Hindlimb muscle (tissue), 1 donor: ENCODE measurements around the gene MGAT3. TPM values are rescaled to one million over a fixed set of nuclear protein-coding genes. Genes with fewer than 3 reads are reported as not detected.
"Not testable (repeated sequence)": the region's sequence is repeated elsewhere in the genome, so short reads cannot be mapped to it uniquely, and the experiment has no call there.

ENCODE experiments used
- DNase-seq: peaks from one replicate; pipeline ENCODE4 v3.0.0-alpha.2; 2013
- polyA plus RNA-seq: library from polyadenylated mRNA; unstranded; fragments of 120-200 nt; gene quantifications from one replicate; pipeline ENCODE4 v1.2.1, GENCODE V29; 2013; ENCODE audit not compliant: insufficient read length

Gene MGAT3
- polyA plus RNA-seq, 1 donor = 4.1 TPM

DNA sequence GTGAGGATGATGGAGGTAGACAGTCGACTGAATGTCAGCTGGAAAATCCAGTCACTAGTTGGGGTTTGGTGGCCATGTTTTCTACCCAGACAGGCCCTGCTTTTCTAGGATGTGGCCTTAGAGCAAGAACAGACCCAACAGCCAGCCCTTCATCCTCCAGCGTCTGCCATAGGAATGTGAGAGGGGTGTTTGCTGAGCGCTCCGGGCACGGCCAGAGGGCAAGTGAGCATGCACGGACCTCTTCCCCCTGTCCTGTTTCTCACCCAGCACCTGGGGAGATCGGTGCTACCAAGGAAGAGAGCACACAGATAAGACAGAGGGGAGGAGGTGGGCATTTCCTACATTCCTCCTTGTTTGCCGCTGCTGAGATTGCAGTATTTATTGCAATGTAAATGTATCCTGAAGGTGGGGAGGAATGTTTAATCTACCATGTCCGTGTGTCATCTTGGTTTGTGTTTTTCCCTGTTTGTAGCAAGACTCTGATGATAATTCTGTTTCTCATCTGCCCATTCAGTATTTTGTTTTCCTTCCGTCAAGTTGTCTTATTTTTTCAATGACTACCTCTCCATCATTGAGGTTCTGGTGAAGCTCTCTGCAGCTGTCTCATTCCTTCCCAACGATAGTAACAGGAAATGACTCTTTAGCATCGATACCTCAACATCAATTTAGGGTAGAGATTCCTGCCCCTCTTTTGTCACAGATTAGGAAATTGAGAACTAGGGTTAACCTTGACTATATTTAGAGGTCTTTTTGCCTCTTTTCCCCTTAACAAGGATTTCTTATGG is 58.6 kb downstream of the MGAT3 start:
- no peak for DNase-seq

DNA sequence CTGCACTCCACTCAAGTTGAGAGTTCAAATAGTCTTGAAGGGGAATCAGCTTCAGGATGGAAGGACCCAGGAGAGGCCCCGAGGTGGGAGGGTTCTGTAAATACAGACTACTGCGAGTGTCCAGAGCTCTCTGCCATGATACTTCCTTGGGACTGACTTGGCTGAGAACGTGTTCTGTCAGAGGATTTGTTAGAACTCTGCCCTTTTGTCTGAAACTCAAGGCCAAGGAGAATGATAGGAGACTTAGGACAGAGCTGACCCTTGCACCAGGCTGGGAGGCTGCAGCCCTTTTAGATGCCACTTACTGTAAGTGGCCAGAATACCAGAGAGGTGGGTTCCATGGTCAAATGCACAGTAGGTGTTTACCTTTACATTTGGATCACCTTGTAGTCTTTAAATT is 60.7 kb downstream of the MGAT3 start:
- no peak for DNase-seq

DNA sequence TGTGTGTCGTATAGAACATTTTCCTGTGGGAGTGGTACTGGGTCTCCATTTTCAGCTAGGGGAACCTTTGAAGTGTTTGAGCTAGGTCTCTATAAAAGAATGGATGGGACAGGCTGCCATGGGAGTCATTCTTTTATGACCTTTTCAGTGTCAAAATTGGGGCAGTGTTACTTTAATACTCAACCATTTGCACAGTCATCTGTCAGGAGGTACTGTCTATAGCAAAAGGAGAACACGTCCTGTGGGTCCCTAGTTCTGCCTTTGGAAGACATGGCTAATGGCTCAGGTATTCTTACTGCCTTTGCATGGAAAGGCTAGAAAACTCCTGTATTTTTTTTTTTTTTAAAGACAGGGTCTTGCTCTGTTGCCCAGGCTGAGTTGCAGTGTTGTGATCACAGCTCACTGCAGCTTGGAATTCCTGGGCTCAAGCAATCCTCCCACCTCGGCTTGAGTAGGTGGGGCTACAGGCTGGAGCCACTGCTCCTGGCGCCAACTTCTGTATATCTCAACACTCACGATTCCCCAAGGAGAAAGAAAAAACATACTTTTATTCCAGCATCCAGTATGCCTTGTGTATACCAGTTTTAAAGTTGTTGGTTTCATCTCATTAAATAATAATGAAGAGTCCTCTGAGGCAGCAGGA is 61.5 kb downstream of the MGAT3 start:
- DNase-seq = no peak

DNA sequence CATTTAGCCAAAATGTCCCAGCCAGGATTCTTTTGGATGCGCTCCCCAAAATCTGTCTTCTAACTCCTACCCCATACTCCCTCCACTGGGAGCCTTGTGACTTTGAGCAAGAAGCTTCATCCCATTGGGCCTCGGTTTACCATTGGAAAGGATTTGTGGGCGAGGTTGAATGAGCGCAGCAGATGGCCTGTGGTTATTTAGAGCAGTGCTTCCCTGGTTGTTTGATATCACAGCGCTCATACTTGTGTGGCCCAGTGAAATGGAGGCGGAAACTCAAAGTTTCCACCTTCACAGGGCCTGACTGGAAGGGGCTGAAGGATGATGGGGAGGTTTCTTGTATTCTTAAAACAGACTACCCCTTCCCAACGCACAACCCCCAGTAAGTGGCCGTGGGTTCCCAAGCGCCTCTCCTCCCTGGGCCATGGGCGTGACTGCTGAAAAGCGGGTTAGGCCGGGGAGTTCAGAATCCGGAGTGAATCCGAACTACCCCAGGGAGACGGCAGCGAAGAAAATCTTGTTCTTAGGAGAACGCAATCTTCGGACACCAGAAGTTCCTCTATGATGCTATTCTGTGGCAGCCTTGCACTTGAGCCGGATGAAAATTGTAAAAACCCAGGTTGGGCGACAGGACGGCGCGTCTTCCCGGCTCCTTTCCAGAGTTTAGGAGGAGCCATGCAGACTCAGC is 62.3 kb downstream of the MGAT3 start:
- DNase-seq = peak; percentile 61

DNA sequence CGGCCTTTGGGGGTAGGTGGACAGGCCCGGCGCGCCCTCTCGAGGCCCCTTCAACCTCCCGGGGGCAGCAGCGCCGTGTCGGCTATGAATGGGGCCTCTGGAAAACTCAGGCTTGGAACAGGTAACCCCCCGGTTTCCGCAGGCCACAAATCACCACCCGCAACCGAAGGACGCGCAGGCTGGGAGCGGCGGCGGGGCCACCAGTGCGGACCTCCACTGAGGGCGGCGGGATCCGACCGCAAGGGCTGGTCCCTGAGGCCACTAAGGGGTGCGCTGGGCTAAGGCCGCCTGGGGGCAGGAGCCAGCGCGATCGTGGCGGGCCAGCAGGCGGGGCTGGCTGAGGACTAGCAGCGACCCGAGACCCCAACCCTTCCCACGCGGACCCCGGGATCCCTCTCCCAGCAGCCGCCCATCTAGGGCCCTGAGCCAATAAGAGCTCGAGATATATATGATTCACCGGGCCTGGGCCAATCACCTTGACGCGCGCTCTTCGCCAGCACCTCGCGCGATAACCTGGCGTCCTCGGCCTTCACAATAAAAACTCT is 62.9 kb downstream of the MGAT3 start:
- peak; percentile 100 for DNase-seq

DNA sequence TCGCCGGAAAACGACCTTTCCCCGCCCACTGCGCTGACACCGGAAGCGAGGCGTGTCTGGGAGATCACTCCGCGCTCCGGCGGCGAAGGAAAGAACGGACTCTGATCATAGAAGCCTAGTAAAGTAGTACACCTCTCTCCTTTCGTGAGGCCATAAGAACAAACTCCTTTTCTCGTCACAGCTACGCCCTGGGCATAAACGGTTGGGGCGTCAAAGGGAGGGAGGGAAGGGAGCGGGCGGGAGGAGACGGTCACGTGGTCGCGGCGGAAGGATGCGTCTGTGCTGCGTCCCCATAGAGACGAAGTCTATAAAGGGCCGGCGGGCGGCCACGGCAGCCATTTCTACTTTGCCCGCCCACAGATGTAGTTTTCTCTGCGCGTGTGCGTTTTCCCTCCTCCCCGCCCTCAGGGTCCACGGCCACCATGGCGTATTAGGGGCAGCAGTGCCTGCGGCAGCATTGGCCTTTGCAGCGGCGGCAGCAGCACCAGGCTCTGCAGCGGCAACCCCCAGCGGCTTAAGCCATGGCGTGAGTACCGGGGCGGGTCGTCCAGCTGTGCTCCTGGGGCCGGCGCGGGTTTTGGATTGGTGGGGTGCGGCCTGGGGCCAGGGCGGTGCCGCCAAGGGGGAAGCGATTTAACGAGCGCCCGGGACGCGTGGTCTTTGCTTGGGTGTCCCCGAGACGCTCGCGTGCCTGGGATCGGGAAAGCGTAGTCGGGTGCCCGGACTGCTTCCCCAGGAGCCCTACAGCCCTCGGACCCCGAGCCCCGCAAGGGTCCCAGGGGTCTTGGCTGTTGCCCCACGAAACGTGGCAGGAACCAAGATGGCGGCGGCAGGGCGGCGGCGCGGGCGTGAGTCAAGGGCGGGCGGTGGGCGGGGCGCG is 63.7 kb downstream of the MGAT3 start, which contains the start of gene ATF4:
Gene ATF4, plus strand, starts transcription at position 337 of the 880 bp plus-strand sequence. CDS start 884 bp downstream, outside the sequence.
- DNase-seq = peak; percentile 83

DNA sequence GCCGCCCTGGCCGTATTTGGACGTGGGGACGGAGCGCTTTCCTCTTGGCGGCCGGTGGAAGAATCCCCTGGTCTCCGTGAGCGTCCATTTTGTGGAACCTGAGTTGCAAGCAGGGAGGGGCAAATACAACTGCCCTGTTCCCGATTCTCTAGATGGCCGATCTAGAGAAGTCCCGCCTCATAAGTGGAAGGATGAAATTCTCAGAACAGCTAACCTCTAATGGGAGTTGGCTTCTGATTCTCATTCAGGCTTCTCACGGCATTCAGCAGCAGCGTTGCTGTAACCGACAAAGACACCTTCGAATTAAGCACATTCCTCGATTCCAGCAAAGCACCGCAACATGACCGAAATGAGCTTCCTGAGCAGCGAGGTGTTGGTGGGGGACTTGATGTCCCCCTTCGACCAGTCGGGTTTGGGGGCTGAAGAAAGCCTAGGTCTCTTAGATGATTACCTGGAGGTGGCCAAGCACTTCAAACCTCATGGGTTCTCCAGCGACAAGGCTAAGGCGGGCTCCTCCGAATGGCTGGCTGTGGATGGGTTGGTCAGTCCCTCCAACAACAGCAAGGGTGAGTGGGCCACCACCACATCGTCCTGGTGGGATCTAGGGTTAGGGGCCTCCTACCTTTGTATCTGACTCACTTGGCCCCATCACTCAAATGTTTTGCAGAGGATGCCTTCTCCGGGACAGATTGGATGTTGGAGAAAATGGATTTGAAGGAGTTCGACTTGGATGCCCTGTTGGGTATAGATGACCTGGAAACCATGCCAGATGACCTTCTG is 64.5 kb downstream of the MGAT3 start:
- DNase-seq = not testable (repeated sequence)

DNA sequence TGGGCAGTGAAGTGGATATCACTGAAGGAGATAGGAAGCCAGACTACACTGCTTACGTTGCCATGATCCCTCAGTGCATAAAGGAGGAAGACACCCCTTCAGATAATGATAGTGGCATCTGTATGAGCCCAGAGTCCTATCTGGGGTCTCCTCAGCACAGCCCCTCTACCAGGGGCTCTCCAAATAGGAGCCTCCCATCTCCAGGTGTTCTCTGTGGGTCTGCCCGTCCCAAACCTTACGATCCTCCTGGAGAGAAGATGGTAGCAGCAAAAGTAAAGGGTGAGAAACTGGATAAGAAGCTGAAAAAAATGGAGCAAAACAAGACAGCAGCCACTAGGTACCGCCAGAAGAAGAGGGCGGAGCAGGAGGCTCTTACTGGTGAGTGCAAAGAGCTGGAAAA is 65.3 kb downstream of the MGAT3 start:
- not testable (repeated sequence) for DNase-seq

DNA sequence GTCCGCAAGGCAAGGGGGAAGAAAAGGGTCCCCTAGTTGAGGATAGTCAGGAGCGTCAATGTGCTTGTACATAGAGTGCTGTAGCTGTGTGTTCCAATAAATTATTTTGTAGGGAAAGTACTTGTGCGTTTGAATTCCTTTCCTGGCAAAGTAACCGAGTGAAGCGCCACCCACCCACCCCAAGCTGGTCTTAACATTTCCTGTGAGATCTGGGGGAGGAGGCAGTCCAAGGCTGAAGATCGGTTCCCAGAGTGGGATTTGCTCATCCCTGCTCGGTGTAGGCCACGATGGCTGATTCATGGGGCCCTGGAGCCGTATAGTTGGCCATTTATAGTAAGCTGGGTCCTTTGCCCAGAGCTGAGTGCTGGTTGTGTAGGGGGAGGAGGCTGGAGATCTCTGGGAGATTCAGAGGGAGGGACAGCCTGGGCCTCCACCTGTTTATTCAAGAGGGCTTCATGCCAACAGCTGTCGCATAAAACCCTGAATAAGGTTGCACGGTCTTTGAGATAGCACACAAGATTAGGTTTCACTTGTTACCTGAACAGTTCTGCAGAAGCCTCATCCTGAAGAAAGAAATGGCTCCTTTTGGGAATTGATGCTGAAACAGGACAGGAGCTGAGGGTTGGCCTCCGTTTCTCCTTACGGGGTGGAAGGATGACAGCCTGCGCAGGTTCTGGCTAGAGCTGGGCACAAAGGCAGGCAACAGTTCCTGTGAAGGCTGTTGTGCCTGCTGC is 65.9 kb downstream of the MGAT3 start:
- DNase-seq = peak; percentile 56

DNA sequence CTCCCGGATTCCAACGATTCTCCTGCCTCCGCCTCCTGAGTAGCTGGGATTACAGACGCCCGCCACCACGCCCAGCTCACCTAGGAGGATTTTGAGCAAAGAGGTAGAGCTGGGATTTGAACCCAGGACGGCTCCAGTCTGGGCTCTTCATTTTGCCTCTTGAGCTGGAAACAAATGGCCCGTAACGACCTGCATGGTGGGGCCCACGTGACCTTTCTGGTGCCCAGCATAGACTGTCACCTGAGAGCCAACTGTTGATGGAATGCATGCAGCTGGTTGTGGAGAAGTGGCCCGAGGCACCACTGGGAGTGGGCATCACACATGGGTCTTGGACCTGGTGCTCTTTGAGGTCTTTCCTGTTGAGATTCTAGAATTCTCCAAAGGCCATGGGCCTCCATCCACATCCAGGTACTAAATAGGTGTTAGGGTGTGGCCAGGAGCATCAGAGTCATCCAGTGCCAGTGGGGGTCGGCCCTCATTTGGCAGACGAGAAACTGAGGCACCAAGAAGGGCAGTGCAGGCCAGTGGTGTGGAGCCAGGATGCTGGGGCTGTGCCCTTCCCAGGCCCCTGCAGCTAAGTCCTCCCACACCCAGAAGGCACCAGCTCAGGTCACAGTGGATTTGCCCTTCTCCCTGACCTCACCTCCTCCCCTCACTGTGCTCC is 67.4 kb downstream of the MGAT3 start:
- DNase-seq = no peak

DNA sequence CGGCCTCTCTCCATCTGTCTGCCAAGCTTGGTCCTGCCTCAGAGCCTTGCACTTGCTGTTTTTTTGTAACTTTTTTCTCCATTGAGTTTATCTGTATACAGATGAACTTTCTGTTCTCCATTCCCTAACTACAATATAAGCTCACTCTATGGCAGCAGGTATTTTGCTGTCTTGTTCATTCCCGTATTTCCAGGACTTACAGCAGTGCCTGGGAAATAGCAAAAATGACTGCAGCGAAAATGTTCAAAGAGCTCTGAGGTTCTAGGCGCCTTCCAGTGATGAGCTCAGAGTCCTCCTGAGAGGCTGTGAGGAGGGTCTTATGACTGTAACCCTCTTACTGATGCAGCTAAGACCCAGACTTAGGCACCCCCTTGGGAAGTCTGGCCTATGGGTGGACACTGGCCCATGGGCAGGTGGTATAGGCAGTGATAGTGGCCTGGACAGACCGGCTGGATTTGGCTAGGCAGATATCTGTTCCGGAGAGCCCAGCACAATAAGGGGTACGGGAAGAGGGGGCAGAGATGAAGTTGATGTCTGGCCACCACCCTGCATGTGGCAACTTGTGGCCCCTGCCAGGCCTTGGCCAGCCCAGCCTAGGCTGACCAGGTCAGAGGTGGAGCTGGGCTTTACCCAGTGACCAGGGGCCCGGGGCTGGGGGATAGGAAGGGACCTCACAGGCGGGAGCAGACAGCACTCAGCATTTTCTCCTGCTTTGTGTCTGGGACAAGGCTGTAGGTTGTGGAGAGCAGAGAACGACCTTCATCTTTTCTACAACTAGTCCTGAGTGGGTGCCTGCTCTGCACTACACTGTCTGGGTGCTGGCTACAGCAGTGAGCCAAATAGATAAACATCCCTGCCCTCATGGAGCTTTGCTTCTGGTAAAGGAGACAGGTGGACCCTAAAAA is 68.2 kb downstream of the MGAT3 start:
- DNase-seq = no peak

DNA sequence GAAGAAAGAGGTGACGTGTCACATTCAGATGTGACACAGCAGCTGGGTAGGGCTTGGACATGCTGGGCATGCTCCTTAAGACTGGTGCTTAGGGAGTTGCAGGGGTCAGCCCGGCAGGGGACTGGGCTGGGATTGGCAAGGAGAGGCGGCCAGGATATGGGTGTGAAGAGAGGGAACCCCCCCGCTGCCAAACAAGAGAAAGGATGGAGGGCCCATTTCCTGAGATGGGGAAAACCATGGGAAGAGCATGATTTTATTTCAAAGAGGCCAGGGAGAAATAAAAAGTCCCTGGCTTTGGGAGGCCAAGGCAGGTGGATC is 68.8 kb downstream of the MGAT3 start:
- no peak for DNase-seq

DNA sequence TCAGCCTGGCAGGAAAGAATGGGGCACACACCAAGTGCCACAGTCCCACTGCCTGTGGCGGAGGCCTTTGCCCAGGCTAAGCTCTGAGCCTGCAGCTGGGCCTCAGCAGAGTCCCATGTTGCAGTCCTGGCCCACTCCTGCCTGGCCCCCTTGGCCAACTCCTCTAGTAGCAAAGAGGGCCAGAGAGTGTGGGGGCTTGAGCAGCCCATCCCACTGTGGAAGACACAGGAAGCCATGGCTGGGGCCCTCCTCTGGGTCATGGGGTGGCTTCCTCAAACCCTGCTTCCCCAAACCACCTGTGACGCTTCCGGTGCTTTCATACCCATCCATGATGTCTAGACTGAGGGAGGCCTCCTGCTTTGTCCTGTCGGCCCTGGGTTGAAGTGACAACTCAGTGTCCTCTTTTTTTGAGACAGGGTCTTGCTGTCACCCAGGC is 69.9 kb downstream of the MGAT3 start:
- DNase-seq = no peak

DNA sequence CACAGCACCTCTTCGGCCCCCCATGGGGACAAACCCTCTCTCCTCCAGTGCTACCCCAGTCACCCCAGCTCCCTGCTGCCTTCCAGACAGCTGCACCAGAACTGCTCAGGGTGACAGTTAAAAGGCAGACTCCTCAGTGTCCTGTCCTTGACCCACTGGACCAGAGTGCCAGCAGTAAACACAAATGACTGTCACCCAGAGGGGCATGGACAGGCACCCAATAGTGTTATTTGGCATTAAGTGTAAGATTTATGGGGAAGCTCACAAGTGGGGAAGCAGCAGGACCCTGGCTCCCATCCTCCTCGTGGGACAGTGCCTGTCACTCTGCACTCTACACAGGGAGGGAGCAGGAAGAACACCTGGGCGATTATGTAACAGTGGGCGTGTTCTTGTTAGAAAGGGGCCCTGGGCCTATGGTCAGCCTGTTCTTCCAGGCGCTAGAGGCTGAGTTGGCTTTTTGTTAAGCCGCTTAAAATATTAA is 70.7 kb downstream of the MGAT3 start:
- no peak for DNase-seq

DNA sequence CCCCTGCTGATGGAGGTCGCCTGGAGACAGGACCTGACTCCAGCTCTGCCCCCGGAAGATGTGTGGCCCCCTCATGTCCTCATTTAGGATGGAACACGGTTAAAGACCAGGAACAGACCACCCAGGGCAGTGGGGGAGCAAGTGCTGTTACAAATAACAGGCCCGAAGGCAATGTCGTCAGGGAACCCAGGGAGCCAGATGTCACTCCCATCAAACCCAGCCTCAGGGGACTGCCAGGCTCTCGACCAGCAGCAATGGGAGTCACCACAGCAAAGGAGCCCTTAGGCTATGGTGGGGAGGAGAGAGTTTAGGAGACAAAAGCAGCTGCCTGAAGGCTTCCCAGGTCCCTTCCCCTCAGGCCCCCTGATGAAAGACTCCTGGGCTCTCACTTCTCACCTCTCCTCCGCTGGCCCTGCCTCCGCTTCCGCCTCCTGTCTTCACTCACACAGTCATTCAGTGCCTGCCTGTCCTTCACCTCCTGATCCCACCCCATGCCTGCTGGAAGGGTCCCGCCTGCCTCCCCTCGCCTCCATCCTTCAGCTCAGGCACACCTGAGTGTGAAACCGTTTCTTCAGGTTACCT is 71.4 kb downstream of the MGAT3 start:
- no peak for DNase-seq

DNA sequence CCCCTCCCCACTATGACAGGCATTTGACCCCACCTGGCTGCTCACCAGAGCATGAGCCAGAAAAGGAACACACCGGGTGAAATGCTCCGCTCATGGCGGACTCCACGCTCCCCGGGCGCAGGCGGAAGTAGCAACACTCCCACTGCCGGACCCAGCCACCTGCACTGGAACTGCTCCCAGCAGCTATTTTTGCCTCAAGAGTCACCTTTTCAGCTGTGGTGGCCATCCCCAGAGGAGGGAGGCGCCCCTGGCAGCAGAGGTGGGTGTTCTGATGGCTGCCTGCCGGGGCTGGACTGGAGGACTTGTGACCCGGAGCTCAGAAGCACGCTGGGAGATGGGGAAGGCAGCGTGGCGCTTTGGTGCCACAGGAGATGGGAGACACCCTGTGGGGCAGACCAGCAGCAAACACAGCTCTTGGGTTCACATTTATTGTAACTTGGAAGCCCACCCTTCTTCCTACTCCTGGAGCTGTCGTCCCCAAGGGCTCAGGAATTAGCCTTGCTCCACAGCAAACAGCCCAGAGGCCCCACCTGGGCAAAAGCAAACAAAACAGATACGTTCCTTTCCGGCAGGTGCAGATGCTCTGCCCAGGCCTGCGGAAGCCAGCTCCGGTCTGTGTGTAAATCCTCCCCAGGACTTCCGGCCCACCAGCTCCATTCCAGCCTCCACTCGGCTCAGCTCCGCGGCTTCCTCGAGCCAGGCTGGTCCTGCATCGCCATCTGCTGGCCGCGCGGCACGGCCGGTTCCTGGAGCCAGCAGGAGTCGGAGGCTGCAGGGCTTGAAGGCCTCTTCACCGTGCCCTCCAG is 72.1 kb downstream of the MGAT3 start:
- DNase-seq = peak; percentile 91

DNA sequence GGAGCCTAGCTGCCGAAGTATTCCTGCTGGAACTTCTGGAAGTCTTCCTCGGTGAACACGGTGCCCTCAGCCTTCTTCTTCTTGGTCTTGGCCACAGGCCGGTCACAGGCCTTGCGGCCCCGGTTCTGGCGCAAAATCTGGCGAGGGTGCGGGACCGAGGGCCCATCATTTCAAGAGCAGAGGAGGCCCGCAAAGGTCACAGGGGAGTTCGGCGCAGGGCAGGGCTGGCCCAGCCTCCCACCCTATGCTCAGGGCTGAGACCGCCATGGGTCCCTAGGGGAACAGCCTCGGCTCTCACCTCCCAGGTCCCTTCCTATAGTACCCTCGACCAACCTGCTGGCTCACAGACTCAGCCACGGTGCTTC is 72.7 kb downstream of the MGAT3 start:
- DNase-seq = no peak

DNA sequence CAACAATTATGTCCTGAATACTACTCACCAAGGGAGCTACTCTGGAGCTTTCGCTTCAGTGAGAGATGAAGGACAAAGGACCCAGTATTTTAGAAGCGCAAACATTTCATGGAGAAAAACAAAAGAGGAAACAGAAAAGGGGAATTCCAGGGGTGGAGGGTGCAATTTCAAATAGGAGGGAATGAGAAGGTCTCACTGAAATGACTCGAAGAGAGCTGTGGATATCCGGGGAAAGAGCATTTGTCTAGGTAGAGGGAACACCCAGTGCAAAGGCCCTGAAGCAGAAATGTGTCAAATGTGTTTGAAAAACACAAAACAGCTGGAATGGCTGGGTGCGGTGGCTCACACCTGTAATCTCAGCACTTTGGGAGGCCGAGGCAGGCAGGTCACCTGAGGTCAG is 73.3 kb downstream of the MGAT3 start:
- no peak for DNase-seq
